Measurements from ENCODE around the gene ZNF555. TPM values are rescaled to one million over a fixed set of nuclear protein-coding genes. Genes with fewer than 3 reads are reported as not detected.
A peak's percentile ranks its signal among the peaks of the same experiment; 100 is the strongest.
"Not testable (repeated sequence)": the region's sequence is repeated elsewhere in the genome, so short reads cannot be mapped to it uniquely, and the experiment has no call there.

The ZNF555 gene
- total RNA-seq (2014; rRNA removed) (0.75 and 0.84 TPM in 2 replicates), Bru-seq, nascent RNA (percentile 65 among the genes with signal in this experiment), BruChase-seq, experiment 1, labeled RNA remaining after a 6-hour chase (percentile 70 among the genes with signal in this experiment), BruChase-seq, experiment 2, labeled RNA remaining after a 2-hour chase (percentile 71 among the genes with signal in this experiment)
- long read RNA-seq, full-length matches to known transcripts: 16 of 21 reads
- long read RNA-seq, partial matches to known transcripts: 1 of 21 reads
- long read RNA-seq, other reads (novel, unspliced or antisense): 4 of 21 reads

DNA sequence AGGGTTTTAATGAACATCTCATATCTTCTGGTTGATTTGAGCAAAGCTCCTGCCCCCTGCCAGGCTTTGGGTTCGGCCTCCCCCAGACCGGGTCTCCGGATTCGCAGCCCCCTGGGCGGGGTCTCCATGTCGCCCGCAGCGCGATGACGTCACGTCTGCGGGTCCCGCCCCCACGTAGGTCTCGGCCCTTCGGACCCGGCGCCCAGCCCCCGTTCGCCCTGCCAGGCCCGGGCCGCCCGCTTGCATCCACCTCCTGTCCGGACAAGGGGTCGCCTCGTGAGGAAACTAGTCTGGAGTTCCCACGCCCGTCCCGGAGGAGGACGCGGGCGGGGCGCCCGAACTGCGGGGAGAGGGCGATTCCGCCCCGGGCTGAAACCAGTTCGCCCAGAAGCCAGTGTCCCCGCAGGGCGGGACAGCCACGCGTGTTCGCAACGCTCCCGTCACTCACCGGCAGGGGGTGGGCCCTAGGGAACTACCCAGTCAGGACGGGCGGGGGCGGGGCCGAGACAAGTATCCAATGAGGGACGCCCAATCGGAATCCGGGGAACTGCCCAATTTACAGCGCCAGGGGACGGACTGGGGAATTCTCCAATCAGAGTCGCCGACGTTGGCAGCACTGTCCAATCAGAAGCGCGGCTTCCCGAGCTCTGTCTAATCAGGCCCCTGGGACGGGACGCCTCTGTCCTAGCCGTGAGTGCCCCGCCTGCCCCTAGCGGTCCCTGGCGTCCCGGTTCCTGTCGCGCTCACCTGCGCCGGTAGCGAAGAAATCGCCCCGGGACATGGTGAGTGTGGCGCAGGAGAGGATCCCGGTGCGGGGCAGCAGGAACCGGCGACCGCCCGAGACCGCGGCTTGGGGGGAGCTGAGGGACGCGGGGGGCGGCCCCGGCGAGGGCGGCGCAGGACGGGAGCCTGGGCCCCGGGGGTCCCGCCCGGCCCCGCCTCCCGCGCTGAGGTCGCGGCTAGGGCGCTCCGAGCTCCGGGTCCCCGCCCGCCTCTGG lies at the start of gene ZNF555:
Gene ZNF555 (plus strand): TSS at position 682 of the 998 bp plus-strand sequence. CDS start 98 bp downstream, at position 780.
- ChIA-PET CTCF (no interaction called here), POLR2A (ENCODE audit: unreplicated experiment) (interaction anchor here (0.6 kb wide), 1 partner anchor 83 kb away, joined by 4 read pairs; no protein-coding TSS in a partner anchor)
- peak within 1 kb of the TSS; percentile 73 for H3K4me3 ChIP-seq (ENCODE audit: low read length)

DNA sequence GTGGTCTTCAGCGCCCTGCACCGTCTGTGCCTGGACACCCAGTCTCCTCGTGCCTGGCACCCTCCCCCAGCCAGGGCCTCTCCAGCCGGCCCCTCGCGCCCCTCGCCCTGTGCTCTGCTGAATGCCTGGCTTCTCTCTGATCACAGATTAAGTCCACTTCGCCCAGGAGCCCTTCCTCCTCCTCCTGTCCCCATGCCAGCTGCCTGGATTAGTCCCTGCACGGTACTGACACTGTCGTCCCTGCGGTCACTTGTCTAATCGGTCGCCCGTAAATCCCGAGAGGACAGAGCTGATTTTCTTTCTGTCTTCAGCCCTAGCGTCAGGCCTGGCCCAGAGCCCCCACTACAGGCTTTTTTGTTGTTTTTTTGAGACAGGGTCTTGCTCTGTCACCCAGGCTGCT lies 49.4 kb upstream of the ZNF555 start:
- no peaks in the 10 kb centered on the region; the same call in 1 of the 2 replicates for H3K36me3 ChIP-seq (ENCODE audit: low read depth, low read length)
- no peaks in the 10 kb centered on the region for H3K27me3 ChIP-seq (ENCODE audit: low read length)
- H3K4me1 ChIP-seq (ENCODE audit: insufficient read depth, low read length): no peaks in the 10 kb centered on the region
- H3K9me2 ChIP-seq (replicated peaks; ENCODE audit: low read length): no peaks in the 10 kb centered on the region
- no peak overlapping the region for H2AFZ ChIP-seq (ENCODE audit: low read length)
- H3K4me2 ChIP-seq (ENCODE audit: low read length): no peak overlapping the region
- no peak overlapping the region for H3K27ac ChIP-seq (ENCODE audit: low read length)
- intact Hi-C loops (cut with micrococcal nuclease): no loop called here
- H3K9ac ChIP-seq (ENCODE audit: low read length): no peak overlapping the region
- no TSS peak for BruUV-seq (replicated peaks)
- no peaks in the 10 kb centered on the region for H3K9me3 ChIP-seq (ENCODE audit: low read length)
- no peak overlapping the region for H3K4me3 ChIP-seq (ENCODE audit: low read length)
- ATAC-seq: no peak
- DNase-seq: no peak
- ChIA-PET CTCF (no interaction called here), POLR2A (ENCODE audit: unreplicated experiment) (no interaction called here)
- H4K20me1 ChIP-seq (ENCODE audit: low read length): no peaks in the 10 kb centered on the region
- peaks cover 27% of the 10 kb centered on the region for H3K79me2 ChIP-seq (ENCODE audit: low read length)
- TF ChIP-seq EZH2phosphoT487 (IDR thresholded peaks at IDR 0.05; ENCODE audit: borderline replicate concordance, low read length) (no peak), EZH2 (IDR thresholded peaks at IDR 0.05; ENCODE audit: low read length, unreplicated experiment) (no peak)
- TF ChIP-seq, protein P1, sequence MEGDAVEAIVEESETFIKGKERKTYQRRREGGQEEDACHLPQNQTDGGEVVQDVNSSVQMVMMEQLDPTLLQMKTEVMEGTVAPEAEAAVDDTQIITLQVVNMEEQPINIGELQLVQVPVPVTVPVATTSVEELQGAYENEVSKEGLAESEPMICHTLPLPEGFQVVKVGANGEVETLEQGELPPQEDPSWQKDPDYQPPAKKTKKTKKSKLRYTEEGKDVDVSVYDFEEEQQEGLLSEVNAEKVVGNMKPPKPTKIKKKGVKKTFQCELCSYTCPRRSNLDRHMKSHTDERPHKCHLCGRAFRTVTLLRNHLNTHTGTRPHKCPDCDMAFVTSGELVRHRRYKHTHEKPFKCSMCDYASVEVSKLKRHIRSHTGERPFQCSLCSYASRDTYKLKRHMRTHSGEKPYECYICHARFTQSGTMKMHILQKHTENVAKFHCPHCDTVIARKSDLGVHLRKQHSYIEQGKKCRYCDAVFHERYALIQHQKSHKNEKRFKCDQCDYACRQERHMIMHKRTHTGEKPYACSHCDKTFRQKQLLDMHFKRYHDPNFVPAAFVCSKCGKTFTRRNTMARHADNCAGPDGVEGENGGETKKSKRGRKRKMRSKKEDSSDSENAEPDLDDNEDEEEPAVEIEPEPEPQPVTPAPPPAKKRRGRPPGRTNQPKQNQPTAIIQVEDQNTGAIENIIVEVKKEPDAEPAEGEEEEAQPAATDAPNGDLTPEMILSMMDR (conservative IDR thresholded peaks at IDR 0.05; ENCODE audit: low read depth, low read length): no peak
- no peaks in the 10 kb centered on the region for H3F3A ChIP-seq (ENCODE audit: low read length, unreplicated experiment)

More for the DNA sequence above, at the start of gene ZNF555:
- Histone ChIP-seq H3K36me3 (ENCODE audit: low read depth, low read length) (no peaks in the 10 kb centered on the region; the same call in 1 of the 2 replicates), H2AFZ (ENCODE audit: low read length) (peak within 1 kb of the TSS; percentile 93), H3K9me3 (ENCODE audit: low read length) (no peaks in the 10 kb centered on the region), H3K27ac (ENCODE audit: low read length) (peak within 1 kb of the TSS; percentile 44; the same call in 1 of the 2 replicates), H3K9me2 (replicated peaks; ENCODE audit: low read length) (no peaks in the 10 kb centered on the region), H3K4me2 (ENCODE audit: low read length) (peak within 1 kb of the TSS; percentile 94), H3K27me3 (ENCODE audit: low read length) (no peaks in the 10 kb centered on the region), H3K79me2 (ENCODE audit: low read length) (peaks cover 8% of the 10 kb centered on the region; the same call in 1 of the 2 replicates), H3K4me1 (ENCODE audit: insufficient read depth, low read length) (no peaks in the 10 kb centered on the region; the same call in 1 of the 2 replicates), H3K9ac (ENCODE audit: low read length) (peak within 1 kb of the TSS; percentile 80), H4K20me1 (ENCODE audit: low read length) (no peaks in the 10 kb centered on the region), H3F3A (ENCODE audit: low read length, unreplicated experiment) (no peaks in the 10 kb centered on the region)
- TSS peak; percentile 77 for BruUV-seq (replicated peaks)
- intact Hi-C loops (cut with micrococcal nuclease): no loop called here
- peak; percentile 99 for ATAC-seq
- peak; percentile 96 for DNase-seq
- TF ChIP-seq EZH2 (IDR thresholded peaks at IDR 0.05; ENCODE audit: low read length, unreplicated experiment) (no peak), EZH2phosphoT487 (IDR thresholded peaks at IDR 0.05; ENCODE audit: borderline replicate concordance, low read length) (no peak)
- TF ChIP-seq, protein P1 (conservative IDR thresholded peaks at IDR 0.05; ENCODE audit: low read depth, low read length): no peak

DNA sequence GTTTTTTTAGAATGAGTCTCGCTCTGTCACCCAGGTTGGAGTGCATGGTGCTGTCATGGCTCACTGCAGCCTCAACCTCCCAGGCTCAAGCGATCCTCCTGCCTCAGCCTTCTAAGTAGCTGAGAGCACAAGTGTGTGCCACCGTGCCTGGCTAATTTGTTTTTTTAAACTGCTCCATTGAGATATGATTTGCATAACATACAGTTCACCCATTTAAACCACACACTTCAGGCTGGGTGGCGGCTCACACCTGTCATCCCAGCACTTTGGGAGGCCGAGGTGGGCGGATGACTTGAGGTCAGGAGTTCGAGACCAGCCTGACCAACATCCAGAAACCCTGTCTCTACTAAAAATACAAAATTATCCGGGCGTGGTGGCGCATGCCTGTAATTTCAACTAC lies 48.6 kb upstream of the ZNF555 start:
- intact Hi-C loops (cut with micrococcal nuclease); H3K9ac ChIP-seq (ENCODE audit: low read length); CTCF ChIA-PET; H3K27ac ChIP-seq (ENCODE audit: low read length); H3K27me3 ChIP-seq (ENCODE audit: low read length); H3F3A ChIP-seq (ENCODE audit: low read length, unreplicated experiment); BruUV-seq (replicated peaks); H3K4me1 ChIP-seq (ENCODE audit: insufficient read depth, low read length); H3K9me2 ChIP-seq (replicated peaks; ENCODE audit: low read length); H4K20me1 ChIP-seq (ENCODE audit: low read length); H3K9me3 ChIP-seq (ENCODE audit: low read length); H3K4me3 ChIP-seq (ENCODE audit: low read length); H3K36me3 ChIP-seq (ENCODE audit: low read depth, low read length); POLR2A ChIA-PET (ENCODE audit: unreplicated experiment); DNase-seq; H2AFZ ChIP-seq (ENCODE audit: low read length); ATAC-seq; H3K4me2 ChIP-seq (ENCODE audit: low read length): not testable (repeated sequence)
- H3K79me2 ChIP-seq (ENCODE audit: low read length): peaks cover 19% of the 10 kb centered on the region
